HepG2 (cell line): Measurements from ENCODE around the gene HNRNPUL2. TPM values are rescaled to one million over a fixed set of nuclear protein-coding genes. Genes with fewer than 3 reads are reported as not detected.

Source experiments
- AGO2 ChIP-seq: fragments of 200-400 bp; formaldehyde crosslinking; optimal IDR thresholded peaks from 2 replicates; pipeline ENCODE3; 2017; ENCODE audit warnings: mild to moderate bottlenecking, low read depth, low read length, moderate library complexity
- HNF1A ChIP-seq, 2 experiments: sonication (generic) in 1 of 2; formaldehyde crosslinking in 1 of 2; IDR thresholded peaks; 2 replicates each; pipeline versions ENCODE4 v1.4.0 to v1.6.1; 2016 to 2020; ENCODE audit warnings: borderline replicate concordance in 1 of 2, low read depth in 1 of 2, mild to moderate bottlenecking in 1 of 2, missing genetic modification reagents in 1 of 2
- HNF4A ChIP-seq: sonication (generic); formaldehyde crosslinking; IDR thresholded peaks from 2 replicates; pipeline ENCODE4 v1.4.0; 2020; ENCODE audit warnings: missing genetic modification reagents
- IRF1 ChIP-seq: sonication (generic); formaldehyde crosslinking; IDR thresholded peaks from 2 replicates; pipeline ENCODE4 v1.4.0; 2020; ENCODE audit warnings: low read depth, mild to moderate bottlenecking, missing genetic modification reagents
- LRRFIP1 ChIP-seq: sonication (generic); formaldehyde crosslinking; conservative IDR thresholded peaks from 2 replicates; pipeline ENCODE4 v1.4.0; 2020; ENCODE audit warnings: missing genetic modification reagents
- PHB2 ChIP-seq: fragments of 450-650 bp; IDR thresholded peaks from 2 replicates; pipeline ENCODE4 v1.6.1; 2018; ENCODE audit not compliant: partially characterized antibody
- RAD21 ChIP-seq: fragments of 450-650 bp; formaldehyde crosslinking; IDR thresholded peaks from 2 replicates; pipeline ENCODE4 v1.5.0; 2020; ENCODE audit warnings: mild to moderate bottlenecking
- TARDBP ChIP-seq: sonication (generic); formaldehyde crosslinking; IDR thresholded peaks from 2 replicates; pipeline ENCODE4 v1.8.0; 2022; ENCODE audit warnings: mild to moderate bottlenecking, missing genetic modification reagents
- TEAD2 ChIP-seq: sonication (generic); formaldehyde crosslinking; IDR thresholded peaks from 2 replicates; pipeline ENCODE4 v1.9.0; 2021; ENCODE audit warnings: missing genetic modification reagents
- ZBTB34 ChIP-seq: sonication (generic); formaldehyde crosslinking; IDR thresholded peaks from 2 replicates; pipeline ENCODE4 v1.8.0; 2022; ENCODE audit warnings: mild to moderate bottlenecking, missing genetic modification reagents
- ZBTB37 ChIP-seq: sonication (generic); formaldehyde crosslinking; IDR thresholded peaks from 2 replicates; pipeline ENCODE4 v1.4.0; 2020; ENCODE audit warnings: mild to moderate bottlenecking, missing genetic modification reagents
- ZBTB7A ChIP-seq: sonication (generic); formaldehyde crosslinking; IDR thresholded peaks from 2 replicates; pipeline ENCODE4 v1.8.0; 2022; ENCODE audit warnings: mild to moderate bottlenecking, missing genetic modification reagents
- ZBTB7B ChIP-seq: sonication (generic); formaldehyde crosslinking; IDR thresholded peaks from 2 replicates; pipeline ENCODE4 v1.4.0; 2020; ENCODE audit warnings: missing genetic modification reagents
- ZFP37 ChIP-seq: sonication (generic); formaldehyde crosslinking; IDR thresholded peaks from 2 replicates; pipeline ENCODE4 v1.4.0; 2020; ENCODE audit warnings: missing genetic modification reagents, borderline replicate concordance
- ZNF546 ChIP-seq: sonication (generic); formaldehyde crosslinking; conservative IDR thresholded peaks from 2 replicates; pipeline ENCODE4 v1.8.1; 2023; ENCODE audit warnings: mild to moderate bottlenecking, missing genetic modification reagents
- ZNF558 ChIP-seq: sonication (generic); formaldehyde crosslinking; IDR thresholded peaks from 2 replicates; pipeline ENCODE4 v1.9.0; 2022; ENCODE audit warnings: mild to moderate bottlenecking, missing genetic modification reagents, borderline replicate concordance
- ZNF577 ChIP-seq: sonication (generic); formaldehyde crosslinking; IDR thresholded peaks from 2 replicates; pipeline ENCODE4 v1.4.0; 2020; ENCODE audit warnings: mild to moderate bottlenecking, low read depth, missing genetic modification reagents, borderline replicate concordance
- ZNF841 ChIP-seq: sonication (generic); formaldehyde crosslinking; IDR thresholded peaks from 2 replicates; pipeline ENCODE4 v1.8.1; 2023; ENCODE audit warnings: missing genetic modification reagents, borderline replicate concordance
- ZNF878 ChIP-seq: sonication (generic); formaldehyde crosslinking; IDR thresholded peaks from 2 replicates; pipeline ENCODE4 v1.8.1; 2023; ENCODE audit warnings: mild to moderate bottlenecking, missing genetic modification reagents, moderate library complexity
- polyA plus RNA-seq, 8 experiments: library from polyadenylated mRNA; depleted of rRNA in 3 of 8; stranded (reverse) in 7 of 8; unstranded in 1 of 8; fragments of >200 nt; fragmentation: Illumina TruSeq in 4 of 8; extraction: Trizol in 4 of 8; gene quantifications; 2 replicates each; pipeline versions ENCODE4 v1.2.1 to v1.2.3, GENCODE V29; 2011 to 2016; ENCODE audit warnings: low read depth in 4 of 8, missing spikeins in 1 of 8, mixed read lengths in 1 of 8; ENCODE audit not compliant: insufficient read depth in 1 of 8
- total RNA-seq, 5 experiments: library from RNA; depleted of rRNA; stranded (reverse); fragments of >200 nt; fragmentation: Illumina TruSeq; extraction: Trizol; gene quantifications; 2 replicates each; pipeline ENCODE4 v1.2.3, GENCODE V29; 2016; ENCODE audit warnings: low read depth in 1 of 5

HNRNPUL2 gene
- total and polyA plus RNA-seq, 2 of the 13 experiments (the other 11 are each of a cell fraction or from before 2014, with no cell fraction given): 8.4 to 9.6 TPM

GRCh38 chr11:62665075-62665598, 62.1 kb downstream of the HNRNPUL2 start, which contains the start of the genes C11orf98 and CSKMT (continued):
- TF ChIP-seq IRF1 (CRISPR knock-in tag) (no peak), ZNF878 (CRISPR knock-in tag) (no peak; the same call in none of the 2 replicates), ZBTB37 (no peak; the same call in 1 of the 2 replicates), ZNF546 (CRISPR knock-in tag) (peak; percentile 49; the same call in 1 of the 2 replicates), ZBTB34 (CRISPR knock-in tag) (no peak; the same call in 1 of the 2 replicates), TARDBP (CRISPR knock-in tag) (no peak), RAD21 (CRISPR knock-in tag) (peak; percentile 55), ZNF841 (no peak), HNF4A (0 out of 2 replicates have a peak, but pooled peaks have one; percentile 28), LRRFIP1 (CRISPR knock-in tag) (no peak), PHB2 (no peak), ZBTB7A (no peak), TEAD2 (CRISPR knock-in tag) (no peak), AGO2 (peak; percentile 97), ZNF577 (CRISPR knock-in tag) (no peak), ZNF558 (no peak), ZBTB7B (CRISPR knock-in tag) (no peak), HNF1A (IDR thresholded peaks at IDR 0.05; ENCODE audit: low read depth) (no peak), HNF1A (CRISPR knock-in tag; IDR thresholded peaks at IDR 0.05; ENCODE audit: borderline replicate concordance) (no peak; the same call in 1 of the 2 replicates), ZFP37 (CRISPR knock-in tag) (no peak)
